Gastroesophageal sphincter (tissue), 3 donors: ENCODE results near the gene TMEM147.

Source experiments
- CTCF ChIP-seq, 4 experiments: fragments of 200-600 bp in 2 of 4; fragments of 450-650 bp in 2 of 4; sonication (generic) in 1 of 4; IDR thresholded peaks; one replicate each; pipeline ENCODE4 v1.5.1; 2017 to 2019; ENCODE audit warnings: antibody characterized with exemption in 4 of 4, mild to moderate bottlenecking in 2 of 4, moderate library complexity in 2 of 4
- EP300 ChIP-seq: sonication (generic); formaldehyde crosslinking; IDR thresholded peaks from one replicate; pipeline ENCODE4 v1.6.1; 2017; ENCODE audit warnings: antibody characterized with exemption, mild to moderate bottlenecking
- POLR2A ChIP-seq, 2 donors: fragments of 450-650 bp; IDR thresholded peaks; one replicate each; pipeline ENCODE4 v1.6.1; 2017; ENCODE audit warnings: antibody characterized with exemption in 2 of 2, mild to moderate bottlenecking in 2 of 2, moderate library complexity in 1 of 2
- POLR2AphosphoS5 ChIP-seq: sonication (generic); formaldehyde crosslinking; IDR thresholded peaks from one replicate; pipeline ENCODE4 v1.6.1; 2017; ENCODE audit warnings: antibody characterized with exemption

- no peak for TF ChIP-seq POLR2A (IDR thresholded peaks at IDR 0.05)
- no peak for TF ChIP-seq EP300
- TF ChIP-seq CTCF (IDR thresholded peaks at IDR 0.05): no peak
- TF ChIP-seq POLR2AphosphoS5: no peak
Measured at GRCh38 chr19:35542209-35542608, 3.2 kb upstream of the TMEM147 start.
